SK-N-SH (cell line): ENCODE measurements around the gene ZNF397. TPM values are rescaled to one million over a fixed set of nuclear protein-coding genes. Genes with fewer than 3 reads are reported as not detected.

Source experiments
- CTCF ChIA-PET: fragments of 300-600, 350-600 bp; formaldehyde crosslinking; extraction: SDS; loops from one replicate; lab custom pipeline; 2021; lab: Yijun Ruan, JAX
- POLR2A ChIA-PET: fragments of 350-600 bp; sonication (Branson Sonifier 250); formaldehyde crosslinking; extraction: SDS; loops from one replicate; lab custom pipeline; 2020; ENCODE audit warnings: antibody characterized with exemption, inconsistent platforms; lab: Yijun Ruan, JAX
- DNase-seq: peaks from one replicate; pipeline ENCODE4 v3.0.0; 2012
- H2AFZ ChIP-seq: fragments of 200-600 bp; sonication (generic); 2 replicates; pipeline ENCODE4 v1.8.1; 2016; ENCODE audit warnings: antibody characterized with exemption, mild to moderate bottlenecking, low read depth
- H3F3A ChIP-seq: fragments of 200-600 bp; sonication (generic); replicated peaks from 2 replicates; pipeline ENCODE3; 2016; ENCODE audit warnings: antibody characterized with exemption, mild to moderate bottlenecking; ENCODE audit not compliant: insufficient read depth
- H3K27ac ChIP-seq, 2 experiments: fragments of 200-500 bp in 1 of 2; fragments of 200-600 bp in 1 of 2; sonication (Bioruptor generic) in 1 of 2; sonication (generic), shearing (Covaris generic) in 1 of 2; 2 replicates each; pipeline versions ENCODE4 v1.5.1 to v1.6.1; 2014 to 2016; ENCODE audit warnings: low read depth in 2 of 2, inconsistent platforms in 1 of 2, low read length in 1 of 2, mild to moderate bottlenecking in 1 of 2, mixed read lengths in 1 of 2
- H3K27me3 ChIP-seq: fragments of 200-600 bp; sonication (generic), shearing (Covaris generic); 2 replicates; pipeline ENCODE4 v1.6.1; 2016; ENCODE audit warnings: mixed run types; ENCODE audit not compliant: insufficient read depth
- H3K36me3 ChIP-seq, 2 experiments: fragments of 200-500 bp in 1 of 2; fragments of 200-600 bp in 1 of 2; sonication (Bioruptor generic) in 1 of 2; sonication (generic) in 1 of 2; replicated peaks in 1 of 2; 2 replicates each; pipeline versions ENCODE3 to v1.5.1; 2014 to 2016; ENCODE audit warnings: low read length in 1 of 2, mild to moderate bottlenecking in 1 of 2; ENCODE audit not compliant: insufficient read depth in 2 of 2, control insufficient read depth in 1 of 2
- H3K4me1 ChIP-seq, 2 experiments: fragments of 200-500 bp in 1 of 2; fragments of 200-600 bp in 1 of 2; sonication (Bioruptor generic) in 1 of 2; sonication (generic), shearing (Covaris generic) in 1 of 2; 2 replicates each; pipeline versions ENCODE4 v1.5.1 to v1.6.1; 2014 to 2016; ENCODE audit warnings: low read depth in 1 of 2, low read length in 1 of 2, mixed run types in 1 of 2; ENCODE audit not compliant: insufficient read depth in 2 of 2, control insufficient read depth in 1 of 2
- H3K4me2 ChIP-seq: fragments of 200-600 bp; sonication (generic), shearing (Covaris generic); 2 replicates; pipeline ENCODE4 v1.6.1; 2017; ENCODE audit warnings: mixed run types
- H3K4me3 ChIP-seq, 2 experiments: fragments of 200-500 bp in 1 of 2; fragments of 200-600 bp in 1 of 2; sonication (Bioruptor generic) in 1 of 2; sonication (generic), shearing (Covaris generic) in 1 of 2; 2 replicates each; pipeline versions ENCODE4 v1.5.1 to v1.8.1; 2014 to 2016; ENCODE audit warnings: low read depth in 2 of 2, inconsistent platforms in 1 of 2, low read length in 1 of 2, mild to moderate bottlenecking in 1 of 2, mixed read lengths in 1 of 2, moderate library complexity in 1 of 2
- H3K79me2 ChIP-seq: fragments of 200-600 bp; sonication (generic); 2 replicates; pipeline ENCODE4 v1.8.1; 2017; ENCODE audit warnings: mild to moderate bottlenecking; ENCODE audit not compliant: insufficient read depth
- H3K9ac ChIP-seq: fragments of 200-600 bp; sonication (generic); 2 replicates; pipeline ENCODE4 v1.6.1; 2017; ENCODE audit warnings: mixed run types
- H3K9me2 ChIP-seq: fragments of 200-600 bp; sonication (generic); 2 replicates; pipeline ENCODE4 v1.6.1; 2017; ENCODE audit warnings: mixed run types
- H3K9me3 ChIP-seq: fragments of 200-600 bp; sonication (generic); 2 replicates; pipeline ENCODE4 v1.6.1; 2017; ENCODE audit warnings: mixed run types, mild to moderate bottlenecking, moderate library complexity
- H4K20me1 ChIP-seq: fragments of 200-600 bp; sonication (generic); 2 replicates; pipeline ENCODE4 v1.6.1; 2017; ENCODE audit warnings: mild to moderate bottlenecking, mixed run types; ENCODE audit not compliant: insufficient read depth
- CHD2 ChIP-seq: fragments of 150-350 bp; IDR thresholded peaks from 2 replicates; pipeline ENCODE4 v1.6.1; 2018; ENCODE audit warnings: low read length; ENCODE audit not compliant: partially characterized antibody
- EZH2phosphoT487 ChIP-seq: fragments of 200-600 bp; sonication (generic); IDR thresholded peaks from 2 replicates; pipeline ENCODE4 v1.6.1; 2017; ENCODE audit warnings: low read depth, mixed run types, mild to moderate bottlenecking, antibody characterized with exemption, moderate library complexity, borderline replicate concordance
- FOXJ3 ChIP-seq: sonication (generic); formaldehyde crosslinking; IDR thresholded peaks from 2 replicates; pipeline ENCODE4 v1.5.1; 2020; ENCODE audit warnings: mild to moderate bottlenecking, missing genetic modification reagents
- GABPA ChIP-seq: IDR thresholded peaks from 2 replicates; pipeline ENCODE4 v1.4.0; 2012; ENCODE audit warnings: low read depth, mild to moderate bottlenecking
- JUND ChIP-seq: IDR thresholded peaks from 2 replicates; pipeline ENCODE4 v1.4.0; 2012
- MAX ChIP-seq: IDR thresholded peaks from 2 replicates; pipeline ENCODE4 v1.4.0; 2012; ENCODE audit warnings: low read depth
- NFIC ChIP-seq: IDR thresholded peaks from 2 replicates; pipeline ENCODE4 v1.4.0; 2012; ENCODE audit warnings: borderline replicate concordance
- NRF1 ChIP-seq: IDR thresholded peaks from 2 replicates; pipeline ENCODE4 v1.6.1; 2012; ENCODE audit warnings: low read depth, mild to moderate bottlenecking, low read length
- PBX3 ChIP-seq: IDR thresholded peaks from 2 replicates; pipeline ENCODE4; 2012
- POLR2AphosphoS5 ChIP-seq: IDR thresholded peaks from 2 replicates; pipeline ENCODE4 v1.6.1; 2012; ENCODE audit warnings: low read depth, low read length
- RAD21 ChIP-seq: IDR thresholded peaks from 2 replicates; pipeline ENCODE4 v1.6.1; 2012; ENCODE audit warnings: mild to moderate bottlenecking, low read length
- RXRA ChIP-seq: IDR thresholded peaks from 2 replicates; pipeline ENCODE4 v1.4.0; 2012; ENCODE audit warnings: low read depth, mild to moderate bottlenecking, borderline replicate concordance
- SIN3A ChIP-seq: IDR thresholded peaks from 2 replicates; pipeline ENCODE4 v1.6.1; 2012; ENCODE audit warnings: low read depth, mild to moderate bottlenecking, low read length, moderate library complexity, borderline replicate concordance
- SMC3 ChIP-seq: IDR thresholded peaks from 2 replicates; pipeline ENCODE4 v1.6.1; 2012; ENCODE audit warnings: low read depth, low read length, improper control_type of control experiment
- TAF1 ChIP-seq: IDR thresholded peaks from 2 replicates; pipeline ENCODE4 v1.6.1; 2012; ENCODE audit warnings: low read depth, mild to moderate bottlenecking, low read length, moderate library complexity, borderline replicate concordance
- TCF12 ChIP-seq: IDR thresholded peaks from 2 replicates; pipeline ENCODE4 v1.4.0; 2012
- TEAD4 ChIP-seq: IDR thresholded peaks from 2 replicates; pipeline ENCODE4 v1.4.0; 2012; ENCODE audit warnings: mild to moderate bottlenecking, borderline replicate concordance; ENCODE audit not compliant: insufficient read depth
- USF1 ChIP-seq: IDR thresholded peaks from 2 replicates; pipeline ENCODE4 v1.4.0; 2012; ENCODE audit warnings: low read depth, borderline replicate concordance
- WGBS: methylation state at CpG from one replicate; pipeline ENCODE4 v1.1.6; 2017; ENCODE audit warnings: low lambda C conversion rate; 5-methylcytosine and 5-hydroxymethylcytosine counted together
- polyA plus RNA-seq, 3 experiments: library from polyadenylated mRNA; depleted of rRNA; stranded (reverse); fragments of >200 nt; gene quantifications; 2 replicates each; pipeline ENCODE4 v1.2.3, GENCODE V29; 2012

Gene ZNF397
- polyA plus RNA-seq, 1 of the 3 experiments (the other 2 are of a cell fraction): 4.8 TPM

- no peaks in the 10 kb centered on the region for H3K9me3 ChIP-seq
- peak; percentile 37 for DNase-seq
- H3K27me3 ChIP-seq: no peaks in the 10 kb centered on the region
- H2AFZ ChIP-seq: no peak overlapping the region
- peak overlapping the region in 1 of 2 experiments; percentile 34; a peak in 1 of 4 replicates for H3K27ac ChIP-seq
- no peaks in the 10 kb centered on the region for H4K20me1 ChIP-seq
- peaks cover 3 to 5% of the 10 kb centered on the region in 2 experiments for H3K36me3 ChIP-seq
- ChIA-PET CTCF (interaction anchor here (0.6 to 2.8 kb wide), 3 partner anchors 21 to 401 kb away, joined by 3 to 8 read pairs (median 4); no protein-coding TSS in a partner anchor), POLR2A (interaction anchor here (1.0 to 2.2 kb wide), 6 partner anchors 14 to 77 kb away, joined by 3 to 21 read pairs (median 8); partner anchors contain the start of genes ZNF24, ZNF397 and ZSCAN30)
- H3K4me1 ChIP-seq: no peaks in the 10 kb centered on the region; a peak in 1 of 4 replicates
- peak overlapping the region in 1 of 2 experiments; percentile 20; a peak in 1 of 4 replicates for H3K4me3 ChIP-seq
- TF ChIP-seq GABPA (no peak), SIN3A (no peak)
- no peak overlapping the region for H3K9ac ChIP-seq
- WGBS: 77% methylated on average over 30 of the region's 30 CpGs
- H3F3A ChIP-seq: no peaks in the 10 kb centered on the region
- H3K4me2 ChIP-seq: no peak overlapping the region
- no peaks in the 10 kb centered on the region for H3K79me2 ChIP-seq
- H3K9me2 ChIP-seq: no peaks in the 10 kb centered on the region
These were observed 27.0 kb downstream of the ZNF397 start for GRCh38 chr18:35267809-35268208.

GRCh38 chr18:35268821-35269220 is 28.0 kb downstream of the ZNF397 start:
- no peaks in the 10 kb centered on the region for H3K9me3 ChIP-seq
- CTCF ChIA-PET: interaction anchor here (0.6 to 2.8 kb wide), 2 partner anchors 23 to 263 kb away, joined by 4 to 8 read pairs; no protein-coding TSS in a partner anchor
- H3K4me1 ChIP-seq: no peaks in the 10 kb centered on the region; a peak in 1 of 4 replicates
- TF ChIP-seq POLR2AphosphoS5 (no peak), FOXJ3 (CRISPR knock-in tag) (no peak), RAD21 (no peak), NRF1 (no peak), PBX3 (no peak), TAF1 (no peak), NFIC (no peak), TEAD4 (no peak), CHD2 (no peak)
- H3K9me2 ChIP-seq: no peaks in the 10 kb centered on the region
- no peak for DNase-seq
- no peak overlapping the region for H3K9ac ChIP-seq
- H3F3A ChIP-seq: no peaks in the 10 kb centered on the region
- WGBS: 81% methylated on average over 2 of the region's 2 CpGs
- POLR2A ChIA-PET: interaction anchor here (2.2 kb wide), 1 partner anchor 28 kb away, joined by 11 read pairs; the partner anchor contains the start of gene ZNF397
- no peaks in the 10 kb centered on the region for H4K20me1 ChIP-seq
- no peaks in the 10 kb centered on the region for H3K27me3 ChIP-seq
- no peak overlapping the region for H3K4me3 ChIP-seq
- no peak overlapping the region for H2AFZ ChIP-seq
- H3K27ac ChIP-seq: no peak overlapping the region
- no peaks in the 10 kb centered on the region for H3K79me2 ChIP-seq
- H3K4me2 ChIP-seq: no peak overlapping the region
- no peaks in the 10 kb centered on the region for H3K36me3 ChIP-seq

GRCh38 chr18:35271656-35272055 is 30.8 kb downstream of the ZNF397 start:
- 81% methylated on average over 3 of the region's 35 CpGs for WGBS
- H4K20me1 ChIP-seq: no peaks in the 10 kb centered on the region
- ChIA-PET POLR2A (no interaction called here), CTCF (no interaction called here)
- DNase-seq: no peak
- H3F3A ChIP-seq: no peaks in the 10 kb centered on the region
- H3K4me1 ChIP-seq: no peaks in the 10 kb centered on the region; a peak in 1 of 4 replicates
- H2AFZ ChIP-seq: no peak overlapping the region
- H3K27ac ChIP-seq: no peak overlapping the region
- no peaks in the 10 kb centered on the region for H3K9me3 ChIP-seq
- TF ChIP-seq RXRA (no peak), FOXJ3 (CRISPR knock-in tag) (no peak), MAX (no peak), USF1 (no peak), EZH2phosphoT487 (no peak), PBX3 (no peak), CHD2 (no peak), TEAD4 (no peak), TCF12 (no peak), GABPA (no peak), JUND (no peak), POLR2AphosphoS5 (no peak), SMC3 (no peak)
- H3K4me2 ChIP-seq: no peak overlapping the region
- H3K4me3 ChIP-seq: no peak overlapping the region
- no peaks in the 10 kb centered on the region for H3K9me2 ChIP-seq
- no peaks in the 10 kb centered on the region for H3K36me3 ChIP-seq
- H3K9ac ChIP-seq: no peak overlapping the region
- H3K27me3 ChIP-seq: no peaks in the 10 kb centered on the region
- no peaks in the 10 kb centered on the region for H3K79me2 ChIP-seq
